ENCODE data around the gene PDIK1L. TPM values are rescaled to one million over a fixed set of nuclear protein-coding genes. Genes with fewer than 3 reads are reported as not detected.

PDIK1L gene
- total and polyA plus RNA-seq, 9 donors, result 4.5 to 16.5 (median 10.8) TPM

Other genes starting within 250 kb of the PDIK1L start
- 10 to 100 TPM in 6 of 7 donors, 1 to 10 TPM in 1; 8.6 to 98.1 (median 72.2) TPM for gene PAQR7, start 236.1 kb upstream of the PDIK1L start, total RNA-seq
- gene PAQR7, start 236.1 kb upstream of the PDIK1L start, polyA plus RNA-seq, result 10 to 100 TPM; 19.4 to 23.3 TPM
- gene STMN1, start 205.4 kb upstream of the PDIK1L start, total RNA-seq, result 100 to 1,000 TPM in 5 of 7 donors, 10 to 100 TPM in 2; 59.3 to 224 (median 127) TPM
- gene STMN1, start 205.4 kb upstream of the PDIK1L start, polyA plus RNA-seq, result 100 to 1,000 TPM; 220 to 271 TPM
- gene PAFAH2, start 113.8 kb upstream of the PDIK1L start, total RNA-seq, result 10 to 100 TPM in 1 of 7 donors, 1 to 10 TPM in 6; 4.6 to 10.2 (median 6.1) TPM
- 10 to 100 TPM in 1 of 2 donors, 1 to 10 TPM in 1; 3.4 to 12.1 TPM for gene PAFAH2, start 113.8 kb upstream of the PDIK1L start, polyA plus RNA-seq
- gene EXTL1, start 90.0 kb upstream of the PDIK1L start, total RNA-seq, result 1 to 10 TPM; 1.7 to 4.5 (median 3.7) TPM
- 1 to 10 TPM in 1 of 2 donors, under 1 TPM in 1; 0.47 to 1.5 TPM for gene EXTL1, start 90.0 kb upstream of the PDIK1L start, polyA plus RNA-seq
- gene SLC30A2, start 65.7 kb upstream of the PDIK1L start, total RNA-seq, result under 1 TPM in 4 of 7 donors, not detected in 3; 0.11 to 0.80 (median 0.17) TPM
- not detected for gene SLC30A2, start 65.7 kb upstream of the PDIK1L start, polyA plus RNA-seq
- 1 to 10 TPM in 1 of 7 donors, under 1 TPM in 1, not detected in 5; 0.12 to 1.6 TPM for gene TRIM63, start 44.2 kb upstream of the PDIK1L start, total RNA-seq
- gene TRIM63, start 44.2 kb upstream of the PDIK1L start, polyA plus RNA-seq, result under 1 TPM; 0.06 to 0.27 TPM
- 1 to 10 TPM in 6 of 7 donors, under 1 TPM in 1; 0.91 to 4.9 (median 2.1) TPM for gene FAM110D, start 47.3 kb downstream of the PDIK1L start, total RNA-seq
- 1 to 10 TPM; 1.6 to 3.0 TPM for gene FAM110D, start 47.3 kb downstream of the PDIK1L start, polyA plus RNA-seq
- not detected for gene C1orf232, start 57.1 kb downstream of the PDIK1L start, total RNA-seq
- gene C1orf232, start 57.1 kb downstream of the PDIK1L start, polyA plus RNA-seq, result not detected
- 10 to 100 TPM; 17.8 to 62.5 (median 40.1) TPM for gene ZNF593, start 58.1 kb downstream of the PDIK1L start, total RNA-seq
- gene ZNF593, start 58.1 kb downstream of the PDIK1L start, polyA plus RNA-seq, result 10 to 100 TPM in 1 of 2 donors, 1 to 10 TPM in 1; 1.8 to 36.5 TPM
- gene ZNF593OS, start 60.0 kb downstream of the PDIK1L start, total RNA-seq, result not detected
- under 1 TPM in 1 of 2 donors, not detected in 1; 0.54 TPM for gene ZNF593OS, start 60.0 kb downstream of the PDIK1L start, polyA plus RNA-seq
- 10 to 100 TPM in 1 of 7 donors, 1 to 10 TPM in 6; 2.9 to 16.8 (median 6.3) TPM for gene CNKSR1, start 65.7 kb downstream of the PDIK1L start, total RNA-seq
- 1 to 10 TPM in 1 of 2 donors, under 1 TPM in 1; 0.73 to 1.7 TPM for gene CNKSR1, start 65.7 kb downstream of the PDIK1L start, polyA plus RNA-seq
- not detected for gene CATSPER4, start 78.8 kb downstream of the PDIK1L start, total RNA-seq
- gene CATSPER4, start 78.8 kb downstream of the PDIK1L start, polyA plus RNA-seq, result not detected
- gene CEP85, start 122.4 kb downstream of the PDIK1L start, total RNA-seq, result 1 to 10 TPM; 2.3 to 8.4 (median 4.0) TPM
- gene CEP85, start 122.4 kb downstream of the PDIK1L start, polyA plus RNA-seq, result 1 to 10 TPM; 2.0 to 4.4 TPM
- 100 to 1,000 TPM in 1 of 7 donors, 10 to 100 TPM in 6; 18.6 to 117 (median 58.3) TPM for gene SH3BGRL3, start 168.3 kb downstream of the PDIK1L start, total RNA-seq
- gene SH3BGRL3, start 168.3 kb downstream of the PDIK1L start, polyA plus RNA-seq, result 100 to 1,000 TPM in 1 of 2 donors, 10 to 100 TPM in 1; 57.8 to 242 TPM
- gene UBXN11, start 194.8 kb downstream of the PDIK1L start, total RNA-seq, result 10 to 100 TPM; 17.3 to 37.0 (median 28.8) TPM
- gene UBXN11, start 194.8 kb downstream of the PDIK1L start, polyA plus RNA-seq, result 10 to 100 TPM in 1 of 2 donors, 1 to 10 TPM in 1; 3.6 to 25.1 TPM
- gene CD52, start 206.1 kb downstream of the PDIK1L start, total RNA-seq, result 1 to 10 TPM in 6 of 7 donors, not detected in 1; 1.3 to 6.2 (median 2.9) TPM
- gene CD52, start 206.1 kb downstream of the PDIK1L start, polyA plus RNA-seq, result 10 to 100 TPM in 1 of 2 donors, 1 to 10 TPM in 1; 7.1 to 45.5 TPM
- gene CRYBG2, start 242.3 kb downstream of the PDIK1L start, total RNA-seq, result 1 to 10 TPM in 1 of 7 donors, under 1 TPM in 1, not detected in 5; 0.23 to 2.3 TPM
- gene CRYBG2, start 242.3 kb downstream of the PDIK1L start, polyA plus RNA-seq, result under 1 TPM in 1 of 2 donors, not detected in 1; 0.11 TPM